WERI-Rb-1 (cell line): ENCODE measurements around the gene ADCY5.
A peak's percentile ranks its signal among the peaks of the same experiment; 100 is the strongest.

Experiments used
- DNase-seq: peaks from one replicate; pipeline ENCODE4 v3.0.0-alpha.2; 2020
- H3K27ac ChIP-seq: fragments of 250-450 bp; sonication (Bioruptor Pico); 2 replicates; pipeline ENCODE4 v1.5.1; 2020; ENCODE audit warnings: mild to moderate bottlenecking, moderate library complexity
- H3K27me3 ChIP-seq: fragments of 250-450 bp; sonication (Bioruptor Pico); 2 replicates; pipeline ENCODE4 v1.5.1; 2021; ENCODE audit warnings: mild to moderate bottlenecking, low read depth, moderate library complexity; ENCODE audit not compliant: insufficient read depth, severe bottlenecking
- H3K36me3 ChIP-seq: fragments of 250-450 bp; sonication (Bioruptor Pico); 2 replicates; pipeline ENCODE4 v1.5.1; 2020; ENCODE audit warnings: mild to moderate bottlenecking, moderate library complexity
- H3K4me3 ChIP-seq: 2 replicates; pipeline ENCODE4 v1.5.1; 2011; ENCODE audit warnings: low read depth, mild to moderate bottlenecking, control low read depth, low read length
- H3K9me3 ChIP-seq: fragments of 250-450 bp; sonication (Bioruptor Pico); 2 replicates; pipeline ENCODE4 v1.5.1; 2021; ENCODE audit warnings: mild to moderate bottlenecking, moderate library complexity; ENCODE audit not compliant: severe bottlenecking
- CTCF ChIP-seq: IDR thresholded peaks from 2 replicates; pipeline ENCODE4 v1.5.1; 2011; ENCODE audit warnings: low read depth, mild to moderate bottlenecking, control low read depth, inconsistent platforms, low read length

ADCY5 gene

GRCh38 chr3:123349201-123349535 lies 99.7 kb downstream of the ADCY5 start:
- DNase-seq = no peak
- Histone ChIP-seq H3K36me3 (no peaks in the 10 kb centered on the region), H3K9me3 (no peaks in the 10 kb centered on the region), H3K27ac (no peak overlapping the region), H3K27me3 (no peaks in the 10 kb centered on the region), H3K4me3 (no peak overlapping the region)
- no peak for TF ChIP-seq CTCF

GRCh38 chr3:123348471-123349200 lies 100.3 kb downstream of the ADCY5 start:
- Histone ChIP-seq H3K27me3 (no peaks in the 10 kb centered on the region), H3K4me3 (no peak overlapping the region), H3K9me3 (no peaks in the 10 kb centered on the region), H3K36me3 (no peaks in the 10 kb centered on the region), H3K27ac (no peak overlapping the region)
- no peak for DNase-seq
- TF ChIP-seq CTCF = no peak

- peak overlapping the region; percentile 76 for H3K27ac ChIP-seq
These were observed 101.1 kb downstream of the ADCY5 start for GRCh38 chr3:123347691-123348264.

GRCh38 chr3:123347205-123347604 lies 101.7 kb downstream of the ADCY5 start:
- no peaks in the 10 kb centered on the region for H3K27me3 ChIP-seq
- no peak for TF ChIP-seq CTCF
- no peaks in the 10 kb centered on the region for H3K36me3 ChIP-seq
- peak; percentile 19 for DNase-seq
- peak overlapping the region; percentile 76 for H3K27ac ChIP-seq
- no peaks in the 10 kb centered on the region for H3K9me3 ChIP-seq
- H3K4me3 ChIP-seq = no peak overlapping the region

More at GRCh38 chr3:123347691-123348264, 101.1 kb downstream of the ADCY5 start:
- no peak for TF ChIP-seq CTCF
- Histone ChIP-seq H3K4me3 (no peak overlapping the region), H3K27me3 (no peaks in the 10 kb centered on the region), H3K9me3 (no peaks in the 10 kb centered on the region), H3K36me3 (no peaks in the 10 kb centered on the region)
- DNase-seq = no peak

- H3K36me3 ChIP-seq = no peaks in the 10 kb centered on the region
- H3K27me3 ChIP-seq = no peaks in the 10 kb centered on the region
- H3K27ac ChIP-seq = peak overlapping the region; percentile 76
- no peak for TF ChIP-seq CTCF
- peak; percentile 23 for DNase-seq
- no peaks in the 10 kb centered on the region for H3K9me3 ChIP-seq
- H3K4me3 ChIP-seq = no peak overlapping the region
These were observed 102.9 kb downstream of the ADCY5 start for GRCh38 chr3:123346021-123346420.
